A549 (cell line): ENCODE data around the gene RTKN2. TPM values are rescaled to one million over a fixed set of nuclear protein-coding genes. Genes with fewer than 3 reads are reported as not detected.

Experiments
- ATAC-seq, 2 experiments: fragments of 200-7000 bp in 1 of 2; fragments of >200 bp in 1 of 2; cut with Nextera tagmentation in 1 of 2; cut with Tn5 transposase in 1 of 2; 3 replicates each; pipeline versions ENCODE4 v1.8.0 to v1.9.1; 2018 to 2020; ENCODE audit warnings: mild to moderate bottlenecking in 1 of 2, moderate library complexity in 1 of 2
- CTCF ChIA-PET: fragments of 300-600 bp; sonication (Branson Sonifier 250); formaldehyde crosslinking; extraction: SDS; loops from one replicate; lab custom pipeline; 2021; ENCODE audit warnings: antibody characterized with exemption, inconsistent platforms; lab: Yijun Ruan, JAX
- POLR2A ChIA-PET: fragments of 350-600 bp; formaldehyde crosslinking; extraction: SDS; loops from one replicate; lab custom pipeline; 2021; ENCODE audit warnings: antibody characterized with exemption, inconsistent platforms; lab: Yijun Ruan, JAX
- DNase-seq, 2 experiments: peaks; one replicate each; pipeline versions ENCODE4 v3.0.0 to v3.0.0-alpha.2; 2011 to 2016; ENCODE audit warnings: low read depth in 1 of 2, low spot score in 1 of 2
- FAIRE-seq: peaks from 2 replicates; lab custom pipeline; 2011; peaks lifted over from hg19 to GRCh38; lab: Jason Lieb, UNC
- H3K27ac ChIP-seq, 2 experiments: fragments of >200 bp; sonication (Bioruptor Twin); formaldehyde crosslinking; 3 replicates each; pipeline ENCODE4 v1.5.1; 2016 to 2017
- H3K4me1 ChIP-seq: fragments of >200 bp; sonication (Bioruptor Twin); formaldehyde crosslinking; 3 replicates; pipeline ENCODE4 v1.6.1; 2016
- H3K4me2 ChIP-seq: fragments of >200 bp; sonication (Bioruptor Twin); formaldehyde crosslinking; 3 replicates; pipeline ENCODE4 v1.6.1; 2016
- H3K4me3 ChIP-seq: fragments of >200 bp; sonication (Bioruptor Twin); formaldehyde crosslinking; 3 replicates; pipeline ENCODE4 v1.5.1; 2016
- H3K9me3 ChIP-seq: fragments of >200 bp; sonication (Bioruptor Twin); formaldehyde crosslinking; 3 replicates; pipeline ENCODE4 v1.6.1; 2016
- BHLHE40 ChIP-seq: IDR thresholded peaks from 2 replicates; pipeline ENCODE4 v1.6.1; 2012; ENCODE audit warnings: low read depth, low read length, inconsistent platforms
- CBX8 ChIP-seq: fragments of 200-600 bp; sonication (generic); IDR thresholded peaks from 2 replicates; pipeline ENCODE4 v1.6.1; 2016
- CEBPB ChIP-seq, 2 experiments: fragments of >200 bp in 1 of 2; sonication (Bioruptor Twin) in 1 of 2; formaldehyde crosslinking in 1 of 2; IDR thresholded peaks; 2 replicates each; pipeline ENCODE4 v1.6.1; 2012 to 2016
- EHMT2 ChIP-seq: fragments of 200-600 bp; sonication (generic); IDR thresholded peaks from 2 replicates; pipeline ENCODE4 v1.6.1; 2016; ENCODE audit warnings: antibody characterized with exemption, low read depth, mild to moderate bottlenecking, moderate library complexity
- EP300 ChIP-seq, 2 experiments: fragments of >200 bp; sonication (Bioruptor Twin); formaldehyde crosslinking; IDR thresholded peaks; 2 replicates in 1 of 2; 3 replicates in 1 of 2; pipeline ENCODE4 v1.6.1; 2016 to 2017
- FOSB ChIP-seq: fragments of 250-450 bp; sonication (Bioruptor Pico); IDR thresholded peaks from 2 replicates; pipeline ENCODE4 v1.5.0; 2020; ENCODE audit warnings: mild to moderate bottlenecking, moderate library complexity
- FOXS1 ChIP-seq: fragments of 250-450 bp; sonication (Bioruptor Pico); IDR thresholded peaks from 2 replicates; pipeline ENCODE4 v1.5.0; 2020; ENCODE audit warnings: mild to moderate bottlenecking, moderate library complexity
- HDAC2 ChIP-seq: fragments of 200-600 bp; sonication (generic); IDR thresholded peaks from 2 replicates; pipeline ENCODE4 v1.6.1; 2016
- HOXA7 ChIP-seq: fragments of 250-450 bp; sonication (Bioruptor Pico); IDR thresholded peaks from 2 replicates; pipeline ENCODE4 v1.5.0; 2020; ENCODE audit warnings: mild to moderate bottlenecking, moderate library complexity
- MYC ChIP-seq: IDR thresholded peaks from 2 replicates; pipeline ENCODE4 v1.6.1; 2012; ENCODE audit warnings: mild to moderate bottlenecking, inconsistent platforms, low read length, improper control_type of control experiment, borderline replicate concordance
- NFE2L2 ChIP-seq: fragments of 150-350 bp; conservative IDR thresholded peaks from 2 replicates; pipeline ENCODE4 v1.6.1; 2014; ENCODE audit warnings: low read length
- NR3C1 ChIP-seq: fragments of >200 bp; sonication (Bioruptor Twin); formaldehyde crosslinking; IDR thresholded peaks from 3 replicates; pipeline ENCODE4 v1.6.1; 2017
- PHF8 ChIP-seq: fragments of 200-600 bp; sonication (generic); IDR thresholded peaks from 2 replicates; pipeline ENCODE4 v1.6.1; 2016; ENCODE audit warnings: low read depth, mild to moderate bottlenecking, antibody characterized with exemption, moderate library complexity, borderline replicate concordance
- POLR2AphosphoS2 ChIP-seq: conservative IDR thresholded peaks from 2 replicates; pipeline ENCODE4 v1.6.1; 2012; ENCODE audit warnings: low read length, improper control_type of control experiment, inconsistent platforms
- RARB ChIP-seq: fragments of 250-450 bp; sonication (Bioruptor Pico); IDR thresholded peaks from 2 replicates; pipeline ENCODE4 v1.8.0; 2021; ENCODE audit warnings: mild to moderate bottlenecking, moderate library complexity
- TFCP2L1 ChIP-seq: fragments of 250-450 bp; sonication (Bioruptor Pico); IDR thresholded peaks from 2 replicates; pipeline ENCODE4 v1.5.0; 2021; ENCODE audit warnings: mild to moderate bottlenecking
- TP53 ChIP-seq: fragments of 250-450 bp; sonication (Bioruptor Pico); IDR thresholded peaks from 2 replicates; pipeline ENCODE4 v1.5.0; 2021; ENCODE audit warnings: mild to moderate bottlenecking, moderate library complexity
- ZFP36 ChIP-seq: fragments of 450-650 bp; IDR thresholded peaks from 2 replicates; pipeline ENCODE4 v1.6.1; 2014; ENCODE audit warnings: borderline replicate concordance; ENCODE audit not compliant: partially characterized antibody
- ZSCAN20 ChIP-seq: fragments of 250-450 bp; sonication (Bioruptor Pico); IDR thresholded peaks from 2 replicates; pipeline ENCODE4 v1.8.0; 2022; ENCODE audit warnings: mild to moderate bottlenecking, moderate library complexity
- WGBS: methylation state at CpG from one replicate; pipeline ENCODE4 v1.1.6; 2017; ENCODE audit errors: missing lambda C conversion rate; 5-methylcytosine and 5-hydroxymethylcytosine counted together
- polyA plus RNA-seq, 4 experiments: library from polyadenylated mRNA; depleted of rRNA in 3 of 4; stranded (reverse); fragments of >200 nt; fragmentation: RNase III in 1 of 4; extraction: RNeasy Plus Mini Kit Qiagen cat#74134 plus additional on column Dnase treatment in 1 of 4; gene quantifications; 2 replicates in 3 of 4; 3 replicates in 1 of 4; pipeline ENCODE4 v1.2.3, GENCODE V29; 2011 to 2017
- TF ChIP-seq, protein P1 (sequence below): fragments of 250-450 bp; sonication (Bioruptor Pico); IDR thresholded peaks from 2 replicates; pipeline ENCODE4 v1.5.0; 2021; ENCODE audit warnings: mild to moderate bottlenecking, moderate library complexity, borderline replicate concordance
- TF ChIP-seq, protein P2 (sequence below): fragments of 150-350 bp; IDR thresholded peaks from 2 replicates; pipeline ENCODE4 v1.6.1; 2014; ENCODE audit warnings: low read depth, mild to moderate bottlenecking, low read length
- TF ChIP-seq, protein P3 (sequence below): fragments of >200 bp; sonication (Bioruptor Twin); formaldehyde crosslinking; IDR thresholded peaks from 3 replicates; pipeline ENCODE4 v1.6.1; 2016

Gene RTKN2
- polyA plus RNA-seq, 2 of the 4 experiments (the other 2 are of a cell fraction): 1.8 to 2.4 TPM

DNA sequence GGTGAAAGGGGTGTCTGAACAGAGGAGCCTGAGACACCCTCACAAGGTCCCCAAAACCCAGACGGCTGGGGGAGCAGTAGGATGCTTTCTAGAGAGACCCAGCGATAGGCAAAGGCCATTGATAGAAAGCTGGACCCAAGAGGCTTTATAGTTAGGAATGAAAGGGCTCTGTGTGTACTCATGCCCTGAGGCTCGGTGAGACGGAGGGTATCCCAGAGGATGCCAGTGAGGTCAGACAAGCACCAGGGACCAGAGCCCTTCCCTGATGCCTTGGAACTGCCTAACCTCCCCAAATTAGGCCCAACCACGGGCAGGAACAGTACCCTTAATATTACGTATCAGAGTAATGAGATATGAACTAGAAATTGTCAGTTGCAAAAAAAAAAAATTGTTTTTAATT lies 48.6 kb upstream of the RTKN2 start (continued):
- no peak for TF ChIP-seq MYC
- TF ChIP-seq, all 56 proteins: peak for 0

DNA sequence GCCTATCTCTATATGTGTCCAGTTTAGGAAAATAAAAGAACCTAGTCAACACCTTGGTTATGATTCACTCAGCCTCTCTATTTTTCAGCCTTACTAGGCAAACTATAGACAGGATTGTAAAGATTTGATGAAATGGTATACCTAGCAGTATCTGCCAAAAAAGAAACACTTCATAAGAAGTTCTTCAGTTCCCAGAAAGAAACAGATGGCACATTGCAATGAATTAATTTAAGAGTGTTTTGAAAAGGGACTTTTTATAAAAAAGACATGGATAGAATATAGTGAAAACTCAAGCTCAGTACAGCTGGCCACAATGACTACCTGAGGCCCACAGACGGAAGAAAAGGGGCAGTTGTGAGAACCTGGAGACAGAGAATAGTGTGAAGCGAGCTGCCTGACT lies 40.6 kb upstream of the RTKN2 start:
- Histone ChIP-seq H3K4me2 (no peak overlapping the region), H3K4me1 (no peaks in the 10 kb centered on the region), H3K9me3 (no peaks in the 10 kb centered on the region), H3K27ac (no peak overlapping the region), H3K4me3 (no peak overlapping the region)
- DNase-seq: no peak
- ATAC-seq: no peak
- FAIRE-seq: no peak
- WGBS: 37% methylated on average over 2 of the region's 2 CpGs
- POLR2A ChIA-PET: no interaction called here
- TF ChIP-seq TP53 (CRISPR knock-in tag) (no peak), ZFP36 (no peak), EP300 (IDR thresholded peaks at IDR 0.05) (no peak), CBX8 (no peak), CEBPB (IDR thresholded peaks at IDR 0.05) (no peak), BHLHE40 (no peak), ZSCAN20 (CRISPR knock-in tag) (no peak)
- CTCF ChIA-PET: interaction anchor here (2.0 kb wide), 1 partner anchor 9 kb away, joined by 7 read pairs; no protein-coding TSS in a partner anchor

DNA sequence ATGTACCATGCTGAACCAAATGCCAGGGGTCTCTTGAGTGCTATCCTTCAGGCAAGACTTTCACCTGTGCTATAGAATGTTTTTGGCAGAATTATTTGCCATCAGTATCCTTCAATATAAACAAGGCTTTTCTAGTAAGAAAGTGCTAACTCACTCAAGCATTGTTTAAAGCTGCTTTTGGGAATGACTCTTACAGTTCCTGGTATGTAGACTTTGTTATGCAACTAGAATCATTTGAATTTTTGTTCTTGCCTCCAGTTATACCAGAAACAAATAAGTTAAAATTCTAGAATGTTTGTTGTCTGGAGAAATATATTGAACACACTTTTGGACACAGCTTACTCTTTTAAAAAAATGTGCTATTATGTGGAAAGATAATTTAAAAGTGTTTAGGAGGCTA lies 39.5 kb upstream of the RTKN2 start:
- H3K4me2 ChIP-seq: no peak overlapping the region
- no peaks in the 10 kb centered on the region for H3K4me1 ChIP-seq
- ATAC-seq (no peak), FAIRE-seq (no peak), DNase-seq (no peak)
- H3K27ac ChIP-seq: no peak overlapping the region
- no peak for TF ChIP-seq RARB (CRISPR knock-in tag)
- no peak for TF ChIP-seq HDAC2
- no peak for TF ChIP-seq ZSCAN20 (CRISPR knock-in tag)
- no peak for TF ChIP-seq FOXS1 (CRISPR knock-in tag)
- no peak for TF ChIP-seq EHMT2
- TF ChIP-seq, protein P1, sequence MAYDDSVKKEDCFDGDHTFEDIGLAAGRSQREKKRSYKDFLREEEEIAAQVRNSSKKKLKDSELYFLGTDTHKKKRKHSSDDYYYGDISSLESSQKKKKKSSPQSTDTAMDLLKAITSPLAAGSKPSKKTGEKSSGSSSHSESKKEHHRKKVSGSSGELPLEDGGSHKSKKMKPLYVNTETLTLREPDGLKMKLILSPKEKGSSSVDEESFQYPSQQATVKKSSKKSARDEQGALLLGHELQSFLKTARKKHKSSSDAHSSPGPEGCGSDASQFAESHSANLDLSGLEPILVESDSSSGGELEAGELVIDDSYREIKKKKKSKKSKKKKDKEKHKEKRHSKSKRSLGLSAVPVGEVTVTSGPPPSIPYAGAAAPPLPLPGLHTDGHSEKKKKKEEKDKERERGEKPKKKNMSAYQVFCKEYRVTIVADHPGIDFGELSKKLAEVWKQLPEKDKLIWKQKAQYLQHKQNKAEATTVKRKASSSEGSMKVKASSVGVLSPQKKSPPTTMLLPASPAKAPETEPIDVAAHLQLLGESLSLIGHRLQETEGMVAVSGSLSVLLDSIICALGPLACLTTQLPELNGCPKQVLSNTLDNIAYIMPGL: no peak
- no peak for TF ChIP-seq FOSB
- TF ChIP-seq EP300 (IDR thresholded peaks at IDR 0.05): no peak
- no peak for TF ChIP-seq HOXA7 (CRISPR knock-in tag)
- TF ChIP-seq, protein P2, sequence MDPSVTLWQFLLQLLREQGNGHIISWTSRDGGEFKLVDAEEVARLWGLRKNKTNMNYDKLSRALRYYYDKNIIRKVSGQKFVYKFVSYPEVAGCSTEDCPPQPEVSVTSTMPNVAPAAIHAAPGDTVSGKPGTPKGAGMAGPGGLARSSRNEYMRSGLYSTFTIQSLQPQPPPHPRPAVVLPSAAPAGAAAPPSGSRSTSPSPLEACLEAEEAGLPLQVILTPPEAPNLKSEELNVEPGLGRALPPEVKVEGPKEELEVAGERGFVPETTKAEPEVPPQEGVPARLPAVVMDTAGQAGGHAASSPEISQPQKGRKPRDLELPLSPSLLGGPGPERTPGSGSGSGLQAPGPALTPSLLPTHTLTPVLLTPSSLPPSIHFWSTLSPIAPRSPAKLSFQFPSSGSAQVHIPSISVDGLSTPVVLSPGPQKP: no peak
- TF ChIP-seq PHF8: no peak
- TF ChIP-seq TFCP2L1 (CRISPR knock-in tag): no peak
- TF ChIP-seq, protein P3, sequence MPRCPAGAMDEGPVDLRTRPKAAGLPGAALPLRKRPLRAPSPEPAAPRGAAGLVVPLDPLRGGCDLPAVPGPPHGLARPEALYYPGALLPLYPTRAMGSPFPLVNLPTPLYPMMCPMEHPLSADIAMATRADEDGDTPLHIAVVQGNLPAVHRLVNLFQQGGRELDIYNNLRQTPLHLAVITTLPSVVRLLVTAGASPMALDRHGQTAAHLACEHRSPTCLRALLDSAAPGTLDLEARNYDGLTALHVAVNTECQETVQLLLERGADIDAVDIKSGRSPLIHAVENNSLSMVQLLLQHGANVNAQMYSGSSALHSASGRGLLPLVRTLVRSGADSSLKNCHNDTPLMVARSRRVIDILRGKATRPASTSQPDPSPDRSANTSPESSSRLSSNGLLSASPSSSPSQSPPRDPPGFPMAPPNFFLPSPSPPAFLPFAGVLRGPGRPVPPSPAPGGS: no peak
- TF ChIP-seq NR3C1: no peak
- TF ChIP-seq NFE2L2: no peak
- TF ChIP-seq POLR2AphosphoS2: no peak
- ChIA-PET CTCF (interaction anchor here (2.0 kb wide), 1 partner anchor 11 kb away, joined by 7 read pairs; no protein-coding TSS in a partner anchor), POLR2A (no interaction called here)
- H3K4me3 ChIP-seq: no peak overlapping the region
- H3K9me3 ChIP-seq: no peaks in the 10 kb centered on the region
